Chondrocyte (in vitro differentiated cells): ENCODE results near the gene SELL. TPM values are rescaled to one million over a fixed set of nuclear protein-coding genes. Genes with fewer than 3 reads are reported as not detected.
"Not testable (repeated sequence)": the region's sequence is repeated elsewhere in the genome, so short reads cannot be mapped to it uniquely, and the experiment has no call there.

Experiments
- DNase-seq: peaks from one replicate; pipeline ENCODE4 v3.0.0; 2021; ENCODE audit warnings: mixed read lengths, low spot score
- H3K27ac Mint-ChIP-seq: one replicate; pipeline ENCODE4 v1.8.0; 2021; ENCODE audit warnings: mild to moderate bottlenecking, moderate library complexity, mixed read lengths; ENCODE audit not compliant: unreplicated experiment
- H3K27me3 Mint-ChIP-seq: 2 replicates; pipeline ENCODE4 v1.8.0; 2021; ENCODE audit warnings: low read depth, mixed read lengths
- H3K36me3 Mint-ChIP-seq: 2 replicates; pipeline ENCODE4 v1.8.0; 2021; ENCODE audit warnings: low read depth, mixed read lengths
- H3K4me1 Mint-ChIP-seq: 2 replicates; pipeline ENCODE4 v1.8.0; 2021; ENCODE audit warnings: low read depth, mild to moderate bottlenecking, mixed read lengths
- H3K4me3 Mint-ChIP-seq: one replicate; pipeline ENCODE4 v1.8.0; 2021; ENCODE audit warnings: mild to moderate bottlenecking, moderate library complexity, mixed read lengths; ENCODE audit not compliant: unreplicated experiment
- H3K9me3 Mint-ChIP-seq: 2 replicates; pipeline ENCODE4 v1.8.0; 2021; ENCODE audit warnings: low read depth, mixed read lengths
- total RNA-seq: library from RNA; stranded (reverse); gene quantifications from 3 replicates; pipeline ENCODE4 v1.2.1, GENCODE V29; 2021
- TF ChIP-seq, protein P1 (sequence below): fragments of 200-600 bp; sonication (generic); IDR thresholded peaks from 2 replicates; pipeline ENCODE4 v1.5.0; 2021; ENCODE audit warnings: antibody characterized with exemption, mild to moderate bottlenecking, moderate library complexity

SELL gene
- total RNA-seq, 1 donor from 2014 or later: not detected

DNA sequence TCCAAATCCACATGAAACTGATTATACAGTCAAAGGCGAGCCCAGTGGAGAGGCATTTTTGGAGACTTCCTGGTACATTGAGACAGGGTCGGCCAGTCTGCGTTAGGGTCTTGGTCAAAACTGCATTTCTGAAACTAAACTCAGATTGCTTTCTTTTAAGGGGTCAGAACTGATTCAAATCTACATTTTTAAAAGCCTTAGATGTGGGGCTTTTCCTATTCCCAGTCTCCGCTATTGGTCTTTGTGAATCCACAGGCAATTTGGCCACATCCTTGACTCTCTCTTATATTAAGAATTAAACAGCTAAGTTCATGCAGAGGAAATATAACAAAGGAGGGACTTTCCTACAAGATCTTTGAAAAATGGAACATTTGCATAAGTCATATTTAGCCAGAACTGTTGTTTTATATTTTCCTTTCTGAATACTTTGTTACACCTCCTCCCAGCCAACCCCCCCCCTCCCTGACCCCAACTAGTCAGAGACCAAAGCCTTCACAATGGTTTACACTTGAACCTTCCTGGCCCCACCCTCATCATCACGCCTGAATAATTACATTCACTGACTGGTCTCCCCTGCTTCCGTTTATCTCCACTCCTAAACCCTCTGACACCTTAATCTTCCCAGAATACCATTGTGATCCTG lies 30.9 kb downstream of the SELL start:
- Mint-ChIP-seq H3K4me3 (no peak overlapping the region), H3K36me3 (peaks cover 2% of the 10 kb centered on the region), H3K27ac (no peak overlapping the region), H3K4me1 (no peaks in the 10 kb centered on the region), H3K9me3 (no peaks in the 10 kb centered on the region), H3K27me3 (peaks cover 25% of the 10 kb centered on the region)
- TF ChIP-seq, protein P1, sequence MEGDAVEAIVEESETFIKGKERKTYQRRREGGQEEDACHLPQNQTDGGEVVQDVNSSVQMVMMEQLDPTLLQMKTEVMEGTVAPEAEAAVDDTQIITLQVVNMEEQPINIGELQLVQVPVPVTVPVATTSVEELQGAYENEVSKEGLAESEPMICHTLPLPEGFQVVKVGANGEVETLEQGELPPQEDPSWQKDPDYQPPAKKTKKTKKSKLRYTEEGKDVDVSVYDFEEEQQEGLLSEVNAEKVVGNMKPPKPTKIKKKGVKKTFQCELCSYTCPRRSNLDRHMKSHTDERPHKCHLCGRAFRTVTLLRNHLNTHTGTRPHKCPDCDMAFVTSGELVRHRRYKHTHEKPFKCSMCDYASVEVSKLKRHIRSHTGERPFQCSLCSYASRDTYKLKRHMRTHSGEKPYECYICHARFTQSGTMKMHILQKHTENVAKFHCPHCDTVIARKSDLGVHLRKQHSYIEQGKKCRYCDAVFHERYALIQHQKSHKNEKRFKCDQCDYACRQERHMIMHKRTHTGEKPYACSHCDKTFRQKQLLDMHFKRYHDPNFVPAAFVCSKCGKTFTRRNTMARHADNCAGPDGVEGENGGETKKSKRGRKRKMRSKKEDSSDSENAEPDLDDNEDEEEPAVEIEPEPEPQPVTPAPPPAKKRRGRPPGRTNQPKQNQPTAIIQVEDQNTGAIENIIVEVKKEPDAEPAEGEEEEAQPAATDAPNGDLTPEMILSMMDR: no peak
- DNase-seq: no peak

DNA sequence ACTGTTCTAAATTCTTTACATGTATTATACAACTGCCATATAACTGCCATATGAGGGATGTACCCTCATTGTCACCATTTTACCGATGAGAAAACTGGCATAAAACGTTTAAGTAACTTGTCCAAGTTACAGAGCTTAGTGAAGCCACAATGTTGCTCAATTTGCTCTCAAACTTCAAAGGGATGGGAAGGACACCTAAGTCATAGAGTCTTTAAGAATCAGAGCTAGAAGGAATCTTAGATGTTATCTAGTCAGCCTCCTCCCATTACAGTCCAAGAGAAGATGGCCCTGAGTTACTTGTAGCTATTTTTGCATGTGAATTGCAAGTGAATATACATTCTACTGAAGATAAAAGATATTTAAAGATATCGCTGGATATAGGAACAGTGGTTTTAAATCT lies 31.7 kb downstream of the SELL start:
- Mint-ChIP-seq H3K4me1 (no peaks in the 10 kb centered on the region), H3K27me3 (peaks cover 26% of the 10 kb centered on the region), H3K9me3 (no peaks in the 10 kb centered on the region), H3K27ac (no peak overlapping the region), H3K36me3 (peaks cover 2% of the 10 kb centered on the region), H3K4me3 (no peak overlapping the region)
- TF ChIP-seq, protein P1: no peak
- no peak for DNase-seq

DNA sequence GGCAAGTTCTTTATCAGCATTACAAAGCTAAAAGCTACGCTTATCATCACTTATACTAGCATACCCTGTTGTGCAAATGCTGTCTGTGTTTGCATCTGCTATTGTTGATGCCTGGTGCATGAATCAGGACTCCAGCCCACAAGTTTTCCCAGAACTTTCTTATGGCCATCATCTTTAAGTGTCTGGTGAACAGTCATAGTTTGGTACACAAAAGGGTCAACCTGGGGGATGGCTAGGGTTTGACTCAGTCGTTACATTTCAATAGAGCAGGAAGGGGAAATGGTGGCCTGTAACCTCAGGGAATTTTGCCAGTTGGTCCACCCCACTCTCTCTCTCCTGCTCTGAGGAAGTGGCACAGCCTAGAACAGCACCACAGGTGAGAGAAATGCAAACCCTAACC lies 35.4 kb downstream of the SELL start:
- DNase-seq: no peak
- Mint-ChIP-seq H3K36me3 (peaks cover 2% of the 10 kb centered on the region), H3K4me1 (no peaks in the 10 kb centered on the region), H3K27me3 (peaks cover 26% of the 10 kb centered on the region), H3K27ac (no peak overlapping the region), H3K9me3 (peaks cover 11% of the 10 kb centered on the region), H3K4me3 (no peak overlapping the region)
- TF ChIP-seq, protein P1: no peak

DNA sequence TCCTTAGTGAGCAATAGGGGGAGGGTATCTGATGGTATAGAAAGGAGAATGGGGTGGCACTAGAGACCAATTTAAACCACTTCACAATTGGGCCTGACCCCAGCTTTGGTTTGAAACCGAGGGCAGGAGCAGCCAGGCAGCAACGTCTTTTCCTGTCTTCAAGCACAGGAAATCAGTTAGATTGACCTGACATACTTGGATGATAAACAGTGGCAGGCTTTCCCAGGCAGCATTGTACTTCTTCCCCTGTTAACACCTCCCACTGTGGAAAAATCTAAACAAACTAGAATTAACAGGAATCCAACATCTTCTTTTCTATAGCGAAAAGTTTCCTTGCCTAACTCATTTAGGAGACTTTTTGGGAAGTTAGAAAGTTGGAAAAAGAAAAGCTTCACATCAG lies 40.6 kb downstream of the SELL start:
- peaks cover 11% of the 10 kb centered on the region for H3K9me3 Mint-ChIP-seq
- peaks cover 14% of the 10 kb centered on the region for H3K27me3 Mint-ChIP-seq
- no peaks in the 10 kb centered on the region for H3K4me1 Mint-ChIP-seq
- no peak for DNase-seq
- no peaks in the 10 kb centered on the region for H3K36me3 Mint-ChIP-seq
- H3K27ac Mint-ChIP-seq: no peak overlapping the region
- H3K4me3 Mint-ChIP-seq: no peak overlapping the region
- TF ChIP-seq, protein P1: no peak

DNA sequence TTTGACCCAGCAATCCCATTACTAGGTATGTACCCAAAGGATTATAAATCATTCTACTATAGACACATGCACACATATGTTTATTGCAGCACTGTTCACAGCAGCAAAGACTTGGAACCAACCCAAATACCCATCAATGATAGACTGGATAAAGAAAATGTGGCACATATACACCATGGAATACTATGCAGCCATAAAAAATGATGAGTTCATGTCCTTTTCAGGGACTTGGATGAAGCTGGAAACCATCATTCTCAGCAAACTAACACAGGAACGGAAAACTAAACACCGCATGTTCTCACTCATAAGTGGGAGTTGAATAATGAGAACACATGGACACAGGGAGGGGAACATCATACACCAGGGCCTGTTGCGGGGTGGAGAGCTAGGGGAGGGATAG lies 41.2 kb downstream of the SELL start:
- not testable (repeated sequence) for H3K4me3 Mint-ChIP-seq, H3K4me1 Mint-ChIP-seq, DNase-seq, H3K36me3 Mint-ChIP-seq, H3K27ac Mint-ChIP-seq
- peaks cover 12% of the 10 kb centered on the region for H3K27me3 Mint-ChIP-seq
- peaks cover 11% of the 10 kb centered on the region for H3K9me3 Mint-ChIP-seq

DNA sequence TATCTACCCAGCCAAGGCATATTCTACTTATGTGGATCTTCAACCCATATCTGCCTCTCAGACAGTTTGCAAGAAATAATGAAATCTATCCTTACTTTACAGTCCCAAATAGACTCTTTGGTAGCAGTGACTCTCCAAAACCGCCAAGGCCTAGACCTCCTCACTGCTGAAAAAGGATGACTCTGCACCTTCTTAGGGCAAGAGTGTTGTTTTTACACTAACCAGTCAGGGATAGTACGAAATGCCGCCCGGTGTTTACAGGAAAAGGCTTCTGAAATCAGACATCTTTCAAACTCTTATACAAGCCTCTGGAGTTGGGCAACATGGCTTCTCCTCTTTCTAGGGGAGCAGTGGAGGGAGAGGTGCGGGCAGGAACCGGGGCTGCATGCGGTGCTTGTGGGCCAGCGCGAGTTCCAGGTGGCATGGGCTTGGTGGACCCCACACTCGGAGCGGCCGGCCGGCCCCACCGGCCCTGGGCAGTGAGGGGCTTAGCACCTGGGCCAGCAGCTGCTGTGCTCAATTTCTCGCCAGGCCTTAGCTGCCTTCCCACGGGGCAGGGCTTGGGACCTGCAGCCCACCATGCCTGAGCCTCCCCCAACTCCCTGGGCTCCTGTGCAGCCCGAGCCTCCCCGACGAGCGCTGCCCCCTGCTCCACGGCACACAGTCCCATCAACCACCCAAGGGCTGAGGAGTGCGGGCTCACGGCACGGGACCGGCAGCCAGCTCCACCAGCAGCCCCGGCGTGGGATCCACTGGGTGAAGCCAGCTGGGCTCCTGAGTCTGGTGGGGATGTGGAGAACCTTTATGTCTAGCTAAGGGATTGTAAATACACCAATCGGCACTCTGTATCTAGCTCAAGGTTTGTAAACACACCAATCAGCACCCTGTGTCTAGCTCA lies 43.5 kb downstream of the SELL start:
- not testable (repeated sequence) for H3K4me3 Mint-ChIP-seq, DNase-seq, H3K27ac Mint-ChIP-seq, H3K36me3 Mint-ChIP-seq, H3K9me3 Mint-ChIP-seq, H3K4me1 Mint-ChIP-seq
- peaks cover 12% of the 10 kb centered on the region for H3K27me3 Mint-ChIP-seq

DNA sequence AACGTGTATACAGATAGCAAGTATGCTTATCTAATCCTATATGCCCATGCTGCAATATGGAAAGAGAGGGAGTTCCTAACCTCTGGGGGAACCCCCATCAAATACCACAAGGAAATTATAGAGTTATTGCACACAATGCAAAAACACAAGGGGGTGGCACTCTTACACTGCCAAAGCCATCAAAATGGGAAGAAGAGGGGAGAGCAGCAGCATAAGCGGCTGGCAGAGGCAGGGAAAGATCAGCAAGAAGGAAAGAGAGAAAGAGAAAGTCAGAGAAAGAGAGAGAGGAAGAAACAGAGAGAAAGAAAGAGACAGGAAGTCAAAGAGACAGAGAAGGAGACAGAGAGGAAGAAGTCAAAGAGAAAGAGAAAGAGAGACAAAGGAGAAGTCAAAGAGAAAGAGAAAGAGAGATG lies 44.2 kb downstream of the SELL start:
- H3K4me3 Mint-ChIP-seq, H3K4me1 Mint-ChIP-seq, H3K27ac Mint-ChIP-seq, DNase-seq, H3K36me3 Mint-ChIP-seq, H3K27me3 Mint-ChIP-seq, H3K9me3 Mint-ChIP-seq: not testable (repeated sequence)

DNA sequence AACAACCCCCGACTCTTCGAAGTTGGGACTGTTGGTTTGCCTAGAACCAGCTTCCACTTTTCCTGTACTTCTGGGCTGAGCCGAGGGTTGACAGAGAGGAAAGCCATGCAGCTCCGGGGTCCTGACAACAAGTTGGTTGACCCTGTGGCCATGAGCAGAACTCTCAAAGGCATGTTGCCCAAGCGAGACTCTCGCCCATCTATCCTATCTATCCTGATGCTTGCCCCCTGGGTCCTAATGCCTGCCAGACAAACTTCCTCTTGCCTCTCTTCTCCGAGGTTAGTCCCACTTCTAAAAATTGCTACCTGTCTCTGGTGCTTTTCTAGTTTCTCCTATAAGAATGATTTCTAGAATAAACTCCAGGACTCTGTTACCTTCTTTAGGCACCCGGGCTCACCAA lies 48.7 kb downstream of the SELL start:
- H3K27ac Mint-ChIP-seq, H3K36me3 Mint-ChIP-seq: not testable (repeated sequence)

DNA sequence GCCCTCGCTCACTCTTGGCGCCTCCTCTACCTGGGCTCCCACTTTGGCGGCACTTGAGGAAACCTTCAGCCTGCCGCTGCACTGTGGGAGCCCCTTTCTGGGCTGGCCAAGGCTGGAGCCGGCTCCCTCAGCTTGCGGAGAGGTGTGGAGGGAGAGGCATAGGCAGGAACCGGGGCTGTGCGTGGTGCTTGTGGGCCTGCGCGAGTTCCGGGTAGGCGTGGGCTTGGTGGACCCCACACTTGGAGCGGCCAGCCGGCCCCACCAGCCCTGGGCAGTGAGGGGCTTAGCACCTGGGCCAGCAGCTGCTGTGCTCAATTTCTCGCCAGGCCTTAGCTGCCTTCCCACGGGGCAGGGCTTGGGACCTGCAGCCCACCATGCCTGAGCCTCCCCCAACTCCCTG lies 50.4 kb downstream of the SELL start:
- not testable (repeated sequence) for DNase-seq, H3K27ac Mint-ChIP-seq, H3K4me3 Mint-ChIP-seq, H3K36me3 Mint-ChIP-seq, H3K4me1 Mint-ChIP-seq, H3K9me3 Mint-ChIP-seq
- H3K27me3 Mint-ChIP-seq: peaks cover 23% of the 10 kb centered on the region

More for the DNA sequence above, 48.7 kb downstream of the SELL start:
- H3K27me3 Mint-ChIP-seq: peaks cover 15% of the 10 kb centered on the region
- not testable (repeated sequence) for H3K4me1 Mint-ChIP-seq, H3K4me3 Mint-ChIP-seq, DNase-seq, H3K9me3 Mint-ChIP-seq
